T-helper 1 cell treated with Interleukin-12 subunit alpha and Interleukin-12 subunit beta and Interleukin-4 antibody, amounts not matched to agents 30 μg/mL and 1 μg/mL, for 36 hours (primary cell): Measurements from ENCODE around the gene SMO.
"Not testable (repeated sequence)": the region's sequence is repeated elsewhere in the genome, so short reads cannot be mapped to it uniquely, and the experiment has no call there.

Source experiments
- H3K27ac Mint-ChIP-seq: one replicate; pipeline ENCODE4 v1.8.0; 2021; ENCODE audit warnings: mild to moderate bottlenecking, mixed read lengths
- H3K27me3 Mint-ChIP-seq: one replicate; pipeline ENCODE4 v1.8.0; 2021; ENCODE audit warnings: low read depth, mixed read lengths
- H3K36me3 Mint-ChIP-seq: one replicate; pipeline ENCODE4 v1.8.0; 2021; ENCODE audit warnings: low read depth, mixed read lengths
- H3K4me1 Mint-ChIP-seq: one replicate; pipeline ENCODE4 v1.8.0; 2021; ENCODE audit warnings: low read depth, mixed read lengths
- H3K4me3 Mint-ChIP-seq: one replicate; pipeline ENCODE4 v1.8.0; 2021; ENCODE audit warnings: mild to moderate bottlenecking, moderate library complexity, mixed read lengths
- H3K9me3 Mint-ChIP-seq: one replicate; pipeline ENCODE4 v1.8.0; 2021; ENCODE audit warnings: mixed read lengths

Gene SMO

DNA sequence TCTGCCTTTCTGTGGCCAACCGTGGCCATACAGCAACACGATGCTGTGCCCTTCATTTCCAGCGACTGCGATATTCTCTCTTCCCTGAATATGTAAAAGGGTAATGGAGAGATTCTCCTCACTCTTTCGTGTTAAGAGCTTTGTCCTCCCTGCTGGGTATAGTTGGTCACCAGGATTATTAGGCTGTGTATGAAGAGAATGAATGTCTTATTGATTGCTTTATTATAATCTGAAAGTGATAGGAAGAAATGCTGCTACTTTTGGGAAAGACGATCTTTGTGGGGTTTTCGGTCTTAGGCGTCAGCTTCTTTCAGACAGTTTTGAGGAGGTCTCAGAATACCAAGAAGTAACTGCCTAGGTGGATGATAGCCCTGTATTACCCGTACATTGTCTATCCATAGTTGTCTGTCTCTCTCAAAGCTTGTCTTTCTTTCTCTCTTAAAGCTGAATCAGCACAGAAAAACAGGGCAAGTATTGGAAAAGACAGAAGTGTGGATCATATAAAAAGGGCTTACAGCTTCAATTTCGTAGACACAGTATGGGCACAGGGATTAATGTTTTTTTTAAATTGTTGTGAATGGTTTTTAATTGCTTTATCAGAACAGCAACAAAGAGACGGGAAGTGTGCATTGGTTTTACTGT, 37.6 kb downstream of the SMO start:
- peaks cover 27% of the 10 kb centered on the region for H3K4me1 Mint-ChIP-seq
- no peaks in the 10 kb centered on the region for H3K9me3 Mint-ChIP-seq
- peaks cover 10% of the 10 kb centered on the region for H3K27me3 Mint-ChIP-seq
- H3K36me3 Mint-ChIP-seq, result peaks cover 2% of the 10 kb centered on the region
- H3K4me3 Mint-ChIP-seq, result peak overlapping the region; percentile 92
- H3K27ac Mint-ChIP-seq, result peak overlapping the region; percentile 81

DNA sequence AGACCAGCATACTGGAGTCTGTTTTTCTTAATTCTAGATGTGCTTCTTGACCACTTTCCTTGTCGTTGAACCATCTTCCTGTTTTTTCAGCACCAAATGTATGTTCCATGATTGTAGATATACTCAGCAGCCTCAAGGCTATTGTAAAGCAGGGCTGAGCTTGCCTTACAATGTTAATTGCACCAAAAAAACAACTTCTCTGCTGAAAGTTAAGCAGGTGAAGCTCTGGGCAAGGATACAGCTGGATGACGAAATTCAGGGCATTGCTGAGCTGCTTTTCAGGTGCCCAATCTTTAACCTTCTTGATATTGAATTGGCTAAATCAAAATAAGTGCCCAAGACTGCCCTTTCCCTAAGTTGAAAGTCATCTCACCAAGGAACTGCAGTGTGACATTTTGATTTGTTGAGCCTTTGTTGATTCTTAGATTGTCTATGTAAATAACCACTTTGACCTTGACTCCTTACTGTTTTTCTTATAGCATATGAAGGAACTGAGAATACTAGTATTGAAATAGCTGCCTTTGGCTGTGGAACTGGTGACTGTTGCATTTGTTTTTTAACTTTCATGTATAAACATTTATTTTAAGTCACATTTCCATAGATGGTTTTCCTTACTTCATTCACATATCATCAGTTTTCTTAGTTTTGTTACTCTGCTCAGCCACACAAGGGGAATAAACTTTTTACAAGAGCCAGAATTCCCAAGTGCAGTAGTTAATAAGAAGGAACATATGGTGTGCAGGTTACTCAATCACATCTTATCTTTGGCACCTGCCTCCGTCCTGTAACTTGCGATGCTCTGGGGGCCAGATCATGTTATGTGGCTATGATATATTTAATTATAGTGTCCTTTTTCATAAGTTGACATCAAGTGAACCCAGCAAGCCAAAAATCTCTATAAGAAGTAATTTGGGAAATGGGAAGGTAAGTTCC, 39.5 kb downstream of the SMO start:
- H3K4me1 Mint-ChIP-seq, result peaks cover 25% of the 10 kb centered on the region
- no peaks in the 10 kb centered on the region for H3K9me3 Mint-ChIP-seq
- H3K27me3 Mint-ChIP-seq, result peaks cover 10% of the 10 kb centered on the region
- no peak overlapping the region for H3K27ac Mint-ChIP-seq
- H3K36me3 Mint-ChIP-seq, result peaks cover 2% of the 10 kb centered on the region
- no peak overlapping the region for H3K4me3 Mint-ChIP-seq

DNA sequence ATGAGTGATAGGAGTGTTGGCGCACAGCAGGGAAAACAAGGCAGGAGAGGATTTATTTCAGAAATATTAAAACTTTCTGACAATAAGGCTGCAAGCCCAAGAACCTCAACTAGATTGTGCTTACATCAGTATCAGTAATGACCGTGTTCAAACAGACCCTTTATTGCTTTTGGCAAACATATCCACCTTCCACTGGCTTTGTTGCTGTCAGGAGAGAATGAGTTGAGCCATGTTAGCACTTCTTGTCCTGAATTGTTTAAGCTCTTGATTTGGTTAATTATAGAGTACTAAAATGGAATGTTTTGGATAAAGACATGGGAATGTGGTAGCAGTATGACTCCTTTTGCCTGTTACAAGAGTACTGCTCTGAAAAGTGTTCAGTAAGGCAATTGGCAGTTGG, 40.2 kb downstream of the SMO start:
- Mint-ChIP-seq H3K36me3 (peaks cover 2% of the 10 kb centered on the region), H3K27me3 (peaks cover 10% of the 10 kb centered on the region), H3K9me3 (no peaks in the 10 kb centered on the region), H3K4me3 (no peak overlapping the region), H3K27ac (no peak overlapping the region), H3K4me1 (peaks cover 22% of the 10 kb centered on the region)

DNA sequence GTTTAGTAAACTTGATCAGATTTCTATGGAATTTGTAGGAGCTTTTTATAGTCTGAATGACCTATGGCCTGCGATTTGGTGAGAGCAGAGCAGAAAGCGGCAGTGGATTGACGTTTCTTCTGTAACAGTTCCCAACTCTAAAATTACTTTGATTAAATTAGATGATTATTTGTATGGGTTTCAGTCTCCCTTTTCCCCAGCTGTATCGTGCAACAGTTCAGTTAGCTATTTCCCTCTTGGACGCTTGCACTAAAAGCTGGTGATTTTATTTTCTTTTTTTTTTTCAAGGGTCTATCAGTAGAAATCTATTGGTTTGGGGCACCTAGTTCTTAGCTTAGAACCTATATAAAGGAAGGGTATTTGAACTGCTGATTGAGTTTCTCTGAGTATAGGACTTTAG, 43.2 kb downstream of the SMO start:
- Mint-ChIP-seq H3K27me3 (peaks cover under 1% of the 10 kb centered on the region), H3K27ac (no peak overlapping the region), H3K4me1 (peaks cover 3% of the 10 kb centered on the region), H3K9me3 (no peaks in the 10 kb centered on the region), H3K36me3 (peaks cover 2% of the 10 kb centered on the region), H3K4me3 (no peak overlapping the region)

DNA sequence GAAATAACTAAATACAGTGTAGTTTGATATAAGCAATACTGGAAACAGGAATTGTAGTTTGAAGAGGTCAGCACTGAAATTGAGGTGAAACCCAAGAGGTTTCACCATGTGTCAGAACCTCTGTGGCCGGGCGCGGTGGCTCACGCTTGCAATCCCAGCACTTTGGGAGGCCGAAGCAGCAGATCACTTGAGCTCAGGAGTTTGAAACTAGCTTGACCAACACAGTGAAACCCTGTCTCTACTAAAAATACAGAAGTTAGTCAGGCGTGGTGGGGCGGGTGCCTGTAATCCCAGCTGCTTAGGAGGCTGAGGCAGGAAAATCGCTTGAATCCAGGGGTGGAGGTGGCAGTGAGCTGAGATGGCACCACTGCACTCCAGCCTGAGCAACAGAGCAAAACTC, 50.1 kb downstream of the SMO start:
- H3K4me3 Mint-ChIP-seq, result no peak overlapping the region
- no peak overlapping the region for H3K27ac Mint-ChIP-seq
- peaks cover 2% of the 10 kb centered on the region for H3K4me1 Mint-ChIP-seq
- no peaks in the 10 kb centered on the region for H3K9me3 Mint-ChIP-seq
- H3K27me3 Mint-ChIP-seq, result no peaks in the 10 kb centered on the region
- no peaks in the 10 kb centered on the region for H3K36me3 Mint-ChIP-seq

DNA sequence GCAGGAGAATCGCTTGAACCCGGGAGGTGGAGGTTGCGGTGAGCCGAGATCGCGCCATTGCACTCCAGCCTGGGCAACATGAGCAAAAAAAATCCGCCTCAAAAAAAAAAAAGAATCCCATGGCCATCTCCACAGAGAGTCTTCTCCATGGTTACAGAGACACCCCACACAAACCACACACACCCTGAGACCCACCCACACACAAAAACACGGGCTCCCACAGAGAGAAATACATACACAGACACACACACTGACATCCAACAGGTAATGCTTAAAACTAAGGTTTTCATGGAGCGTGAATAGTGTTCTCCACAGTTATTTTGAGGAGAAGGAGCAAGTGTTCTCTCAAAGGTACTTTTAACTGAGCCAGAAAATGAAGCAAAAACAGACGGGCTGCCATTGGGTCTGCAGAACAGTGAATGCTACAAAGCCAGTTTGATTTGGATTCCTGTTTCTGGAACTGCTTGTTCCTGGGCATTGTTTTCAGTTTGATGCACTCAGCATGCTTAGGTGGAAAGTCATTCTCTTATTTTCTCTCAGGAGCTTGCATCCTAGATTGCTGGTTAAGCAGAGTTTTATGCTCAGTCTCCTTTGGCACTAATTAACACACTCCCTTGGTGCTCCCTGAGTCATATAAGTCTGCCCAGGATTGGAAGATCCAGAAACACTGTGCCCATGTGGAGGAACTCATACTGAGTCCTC, 51.8 kb downstream of the SMO start:
- Mint-ChIP-seq H3K4me3 (no peak overlapping the region), H3K27ac (no peak overlapping the region), H3K9me3 (no peaks in the 10 kb centered on the region), H3K27me3 (no peaks in the 10 kb centered on the region), H3K4me1 (peaks cover 2% of the 10 kb centered on the region), H3K36me3 (peaks cover under 1% of the 10 kb centered on the region)

DNA sequence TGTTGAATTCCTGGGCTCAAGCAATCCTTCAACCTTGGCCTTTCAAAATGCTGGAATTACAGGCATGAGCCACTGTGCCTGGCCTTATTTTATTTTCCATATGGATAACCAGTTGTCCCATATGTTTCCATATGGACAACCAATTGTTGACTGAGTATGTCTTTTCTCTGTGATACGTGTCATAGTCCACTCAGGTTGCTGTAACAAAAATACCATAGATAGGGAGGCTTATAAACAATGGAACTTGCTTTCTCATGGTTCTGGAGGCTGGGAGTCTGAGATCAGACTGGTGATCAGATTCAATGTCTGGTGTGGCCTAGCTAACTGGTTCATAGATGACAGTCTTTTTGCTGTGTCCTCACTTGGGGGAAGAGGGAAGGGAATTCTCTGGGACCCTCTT, 55.8 kb downstream of the SMO start:
- Mint-ChIP-seq H3K9me3 (no peaks in the 10 kb centered on the region), H3K36me3 (peaks cover 4% of the 10 kb centered on the region), H3K4me3 (no peak overlapping the region), H3K27me3 (no peaks in the 10 kb centered on the region), H3K27ac (no peak overlapping the region), H3K4me1 (peaks cover 2% of the 10 kb centered on the region)

DNA sequence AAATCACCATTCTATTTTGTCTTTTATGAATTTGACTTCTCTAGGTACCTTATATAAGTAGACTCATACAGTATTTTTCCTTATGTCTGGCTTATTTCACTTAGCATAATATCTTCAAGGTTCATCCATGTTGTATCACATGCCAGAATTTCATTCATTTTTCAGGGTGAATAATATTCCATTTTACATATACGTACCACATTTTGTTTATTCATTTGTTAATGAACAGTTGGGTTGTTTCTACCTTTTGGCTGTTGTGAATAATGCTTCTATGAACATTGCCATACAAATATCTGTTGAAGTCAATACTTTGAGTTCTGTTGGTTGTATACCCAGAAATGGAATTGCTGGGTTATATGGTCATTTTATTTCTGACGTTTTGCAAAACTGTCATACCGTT, 57.1 kb downstream of the SMO start:
- Mint-ChIP-seq H3K36me3 (peaks cover 4% of the 10 kb centered on the region), H3K27me3 (no peaks in the 10 kb centered on the region), H3K4me1 (no peaks in the 10 kb centered on the region), H3K9me3 (no peaks in the 10 kb centered on the region), H3K4me3 (no peak overlapping the region), H3K27ac (no peak overlapping the region)

DNA sequence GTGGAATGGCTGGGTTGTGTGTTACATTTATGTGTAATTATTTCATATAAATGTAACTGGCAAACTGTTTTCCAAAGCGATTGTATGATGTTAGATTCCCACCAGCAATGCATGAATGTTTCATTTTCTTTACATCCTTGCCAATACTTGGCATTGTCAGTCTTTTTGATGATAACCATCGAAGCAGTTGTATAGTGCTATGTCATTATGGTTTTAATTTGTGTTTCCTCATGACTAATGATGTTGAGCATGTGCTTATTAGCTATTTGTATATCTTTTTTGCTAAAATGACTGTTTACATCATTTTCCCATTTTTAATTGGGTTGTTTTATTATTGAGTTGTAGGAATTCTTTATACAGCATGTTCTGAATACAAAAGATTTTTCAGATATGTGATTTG, 58.7 kb downstream of the SMO start:
- Mint-ChIP-seq H3K36me3 (peaks cover 4% of the 10 kb centered on the region), H3K27me3 (no peaks in the 10 kb centered on the region), H3K9me3 (no peaks in the 10 kb centered on the region), H3K4me1 (no peaks in the 10 kb centered on the region), H3K4me3 (no peak overlapping the region), H3K27ac (no peak overlapping the region)

DNA sequence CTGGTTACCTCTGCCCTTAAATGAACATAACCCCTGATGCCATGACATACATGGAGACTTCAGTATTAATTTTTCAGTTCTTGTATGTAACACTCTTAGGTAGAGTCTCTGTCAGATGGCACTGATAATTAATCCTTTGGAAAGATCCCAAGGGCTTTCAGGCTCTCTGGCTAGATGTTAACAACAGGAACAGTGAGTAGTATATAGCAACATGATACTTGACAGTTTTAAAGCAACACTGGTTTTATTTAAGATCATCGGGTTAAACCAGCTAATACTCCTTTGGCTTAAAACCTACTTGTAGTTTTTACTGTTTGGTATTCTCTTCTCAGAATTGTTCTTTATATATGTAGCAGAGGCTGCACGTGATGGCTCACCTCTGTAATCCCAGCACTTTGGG, 63.7 kb downstream of the SMO start:
- H3K36me3 Mint-ChIP-seq, result no peaks in the 10 kb centered on the region
- H3K4me3 Mint-ChIP-seq, result no peak overlapping the region
- no peaks in the 10 kb centered on the region for H3K9me3 Mint-ChIP-seq
- H3K4me1 Mint-ChIP-seq, result no peaks in the 10 kb centered on the region
- H3K27ac Mint-ChIP-seq, result no peak overlapping the region
- peaks cover 4% of the 10 kb centered on the region for H3K27me3 Mint-ChIP-seq

DNA sequence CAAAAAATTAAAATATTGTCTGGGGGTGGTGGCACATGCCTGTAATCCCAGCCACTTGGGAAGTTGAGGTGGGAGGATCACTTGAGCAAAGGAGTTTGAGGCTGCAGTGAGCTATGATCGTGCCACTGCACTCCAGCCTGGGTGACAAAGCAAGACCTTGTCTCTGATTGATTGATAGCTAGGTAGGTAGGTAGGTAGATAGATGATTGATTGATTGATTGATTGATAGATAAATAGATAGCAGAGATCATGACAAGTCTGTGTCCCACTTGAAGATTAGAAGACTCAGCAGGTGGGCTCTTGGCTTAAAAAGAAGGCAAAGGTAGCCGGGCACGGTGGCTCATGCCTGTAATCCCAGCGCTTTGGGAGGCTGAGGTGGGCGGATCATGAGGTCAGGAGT, 64.2 kb downstream of the SMO start:
- H3K9me3 Mint-ChIP-seq, H3K4me3 Mint-ChIP-seq, H3K27me3 Mint-ChIP-seq, H3K27ac Mint-ChIP-seq, H3K4me1 Mint-ChIP-seq, H3K36me3 Mint-ChIP-seq: not testable (repeated sequence)

DNA sequence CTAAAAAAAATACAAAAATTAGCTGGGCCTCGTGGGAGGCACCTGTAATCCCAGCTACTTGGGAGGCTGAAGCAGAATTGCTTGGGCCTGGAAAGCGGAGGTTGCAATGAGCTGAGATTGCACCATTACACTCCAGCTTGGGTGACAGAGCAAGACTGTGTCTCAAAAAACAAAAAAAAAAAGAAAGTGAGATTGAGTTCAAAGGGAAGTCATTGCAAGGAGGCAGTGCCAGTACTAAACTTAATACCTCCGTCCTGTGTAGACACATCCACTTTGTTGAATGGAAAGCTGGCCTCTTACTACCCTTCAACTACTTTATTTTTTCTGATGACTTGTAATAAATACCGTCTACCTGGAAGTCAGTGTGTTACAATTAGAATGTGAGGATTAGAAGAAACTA, 67.4 kb downstream of the SMO start:
- H3K4me1 Mint-ChIP-seq, result peaks cover 14% of the 10 kb centered on the region
- H3K4me3 Mint-ChIP-seq, result no peak overlapping the region
- H3K27ac Mint-ChIP-seq, result no peak overlapping the region
- peaks cover 2% of the 10 kb centered on the region for H3K36me3 Mint-ChIP-seq
- H3K27me3 Mint-ChIP-seq, result peaks cover 4% of the 10 kb centered on the region
- H3K9me3 Mint-ChIP-seq, result no peaks in the 10 kb centered on the region

DNA sequence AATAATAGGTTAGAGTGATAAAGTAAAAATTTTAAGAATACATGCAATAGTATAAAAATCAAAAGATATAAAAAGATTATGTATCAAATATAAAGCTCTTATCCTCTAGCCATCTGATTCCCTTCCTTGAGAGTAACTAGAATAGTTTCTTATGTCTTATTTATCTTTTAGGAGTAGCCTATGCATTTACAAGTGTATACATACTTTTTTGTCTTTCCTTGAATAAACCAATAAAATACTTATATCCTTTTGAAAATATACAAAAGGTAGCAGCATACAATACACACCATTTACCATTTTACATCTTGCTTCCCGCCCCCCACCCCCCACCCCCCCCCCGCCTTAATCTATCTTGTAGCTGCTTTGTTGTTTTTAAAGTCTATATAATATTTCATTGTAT, 67.8 kb downstream of the SMO start:
- Mint-ChIP-seq H3K36me3 (peaks cover 2% of the 10 kb centered on the region), H3K27me3 (peaks cover 4% of the 10 kb centered on the region), H3K4me1 (peaks cover 14% of the 10 kb centered on the region), H3K4me3 (no peak overlapping the region), H3K27ac (no peak overlapping the region), H3K9me3 (no peaks in the 10 kb centered on the region)

DNA sequence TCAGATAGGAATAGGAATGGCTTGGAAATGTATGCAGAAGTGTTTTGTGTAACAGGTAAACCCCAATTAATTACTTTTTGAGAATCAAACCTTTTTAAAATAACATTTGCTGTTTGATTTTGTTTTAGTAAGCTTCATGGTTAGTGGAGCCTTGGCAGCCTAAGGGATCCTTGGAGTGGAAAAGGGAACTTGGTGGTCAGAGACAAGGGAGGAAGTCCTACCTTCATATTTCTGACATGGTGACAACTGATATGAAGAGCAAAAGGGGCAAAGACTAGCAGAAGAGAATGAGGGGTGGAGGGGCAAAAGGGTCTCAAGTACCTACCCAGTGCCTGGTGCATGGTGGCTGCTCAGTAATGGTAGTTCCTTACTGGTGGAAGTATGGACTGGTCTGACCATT, 68.7 kb downstream of the SMO start:
- Mint-ChIP-seq H3K4me1 (peaks cover 16% of the 10 kb centered on the region), H3K36me3 (peaks cover 2% of the 10 kb centered on the region), H3K27ac (no peak overlapping the region), H3K4me3 (no peak overlapping the region), H3K27me3 (peaks cover 4% of the 10 kb centered on the region), H3K9me3 (no peaks in the 10 kb centered on the region)
